Stimulated activated memory B cell treated with anti-CD40 and anti-IgM and Interleukin-4, amounts not matched to agents 10 μg/mL and 1 μg/mL and 100 μg/mL, for 72 hours (primary cell): ENCODE data around the gene ACTR5.
"Not testable (repeated sequence)": the region's sequence is repeated elsewhere in the genome, so short reads cannot be mapped to it uniquely, and the experiment has no call there.

Experiments used
- ATAC-seq: fragments of 150-1000 bp; cut with Tn5 transposase; 2 replicates; pipeline ENCODE4 v1.10.0; 2021
- H3K27ac Mint-ChIP-seq: one replicate; pipeline ENCODE4 v1.8.0; 2022; ENCODE audit warnings: mild to moderate bottlenecking, mixed read lengths
- H3K27me3 Mint-ChIP-seq: one replicate; pipeline ENCODE4 v1.8.0; 2022; ENCODE audit warnings: mixed read lengths
- H3K36me3 Mint-ChIP-seq: one replicate; pipeline ENCODE4 v1.8.0; 2022; ENCODE audit warnings: mixed read lengths
- H3K4me1 Mint-ChIP-seq: one replicate; pipeline ENCODE4 v1.8.0; 2022; ENCODE audit warnings: mixed read lengths
- H3K4me3 Mint-ChIP-seq: one replicate; pipeline ENCODE4 v1.8.0; 2022; ENCODE audit warnings: mild to moderate bottlenecking, moderate library complexity, mixed read lengths
- H3K9me3 Mint-ChIP-seq: one replicate; pipeline ENCODE4 v1.8.0; 2022; ENCODE audit warnings: mixed read lengths

Gene ACTR5

DNA sequence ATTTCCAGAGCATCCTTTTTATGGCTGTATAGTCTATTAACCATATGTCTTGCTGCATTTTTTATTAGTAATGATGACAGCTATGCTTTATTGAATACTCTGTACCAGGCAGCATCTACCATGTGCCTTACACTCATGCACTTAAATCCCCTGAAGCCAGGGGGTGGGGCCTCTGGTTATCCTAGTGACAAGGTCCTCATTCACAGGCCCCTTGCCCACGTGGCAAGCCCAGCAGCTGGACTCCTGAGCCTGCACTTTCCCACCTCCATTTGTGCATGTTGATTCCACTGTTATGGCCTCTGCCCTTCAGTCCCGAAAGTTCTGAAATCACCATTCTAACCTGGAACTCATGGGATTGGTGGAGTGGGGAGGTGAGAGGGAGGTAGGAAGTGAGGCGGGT is 22.3 kb downstream of the ACTR5 start:
- Mint-ChIP-seq H3K4me3 (no peak overlapping the region), H3K27ac (no peak overlapping the region), H3K27me3 (no peaks in the 10 kb centered on the region), H3K4me1 (peaks cover 5% of the 10 kb centered on the region), H3K9me3 (peaks cover 11% of the 10 kb centered on the region), H3K36me3 (peaks cover 78% of the 10 kb centered on the region)
- no peak for ATAC-seq

GRCh38 chr20:38770970-38771369 is 22.7 kb downstream of the ACTR5 start:
- peaks cover 11% of the 10 kb centered on the region for H3K9me3 Mint-ChIP-seq
- ATAC-seq, result no peak
- no peak overlapping the region for H3K27ac Mint-ChIP-seq
- peaks cover 74% of the 10 kb centered on the region for H3K36me3 Mint-ChIP-seq
- H3K4me3 Mint-ChIP-seq, result no peak overlapping the region
- H3K27me3 Mint-ChIP-seq, result no peaks in the 10 kb centered on the region
- H3K4me1 Mint-ChIP-seq, result peaks cover 5% of the 10 kb centered on the region

GRCh38 chr20:38771621-38772020 is 23.4 kb downstream of the ACTR5 start:
- no peaks in the 10 kb centered on the region for H3K27me3 Mint-ChIP-seq
- H3K4me1 Mint-ChIP-seq, result peaks cover 5% of the 10 kb centered on the region
- no peak for ATAC-seq
- no peak overlapping the region for H3K4me3 Mint-ChIP-seq
- H3K36me3 Mint-ChIP-seq, result peaks cover 72% of the 10 kb centered on the region
- peaks cover 11% of the 10 kb centered on the region for H3K9me3 Mint-ChIP-seq
- no peak overlapping the region for H3K27ac Mint-ChIP-seq

GRCh38 chr20:38774167-38774566 is 25.9 kb downstream of the ACTR5 start:
- no peak for ATAC-seq
- Mint-ChIP-seq H3K9me3 (peaks cover 11% of the 10 kb centered on the region), H3K27ac (no peak overlapping the region), H3K4me3 (no peak overlapping the region), H3K36me3 (peaks cover 57% of the 10 kb centered on the region), H3K27me3 (no peaks in the 10 kb centered on the region), H3K4me1 (peaks cover 5% of the 10 kb centered on the region)

- ATAC-seq, result no peak
- Mint-ChIP-seq H3K27ac (peak overlapping the region; percentile 63), H3K4me3 (peak overlapping the region; percentile 21), H3K36me3 (peaks cover 42% of the 10 kb centered on the region), H3K9me3 (peaks cover 11% of the 10 kb centered on the region), H3K4me1 (peaks cover 5% of the 10 kb centered on the region), H3K27me3 (no peaks in the 10 kb centered on the region)
These were observed 28.1 kb downstream of the ACTR5 start for GRCh38 chr20:38776363-38776762.

DNA sequence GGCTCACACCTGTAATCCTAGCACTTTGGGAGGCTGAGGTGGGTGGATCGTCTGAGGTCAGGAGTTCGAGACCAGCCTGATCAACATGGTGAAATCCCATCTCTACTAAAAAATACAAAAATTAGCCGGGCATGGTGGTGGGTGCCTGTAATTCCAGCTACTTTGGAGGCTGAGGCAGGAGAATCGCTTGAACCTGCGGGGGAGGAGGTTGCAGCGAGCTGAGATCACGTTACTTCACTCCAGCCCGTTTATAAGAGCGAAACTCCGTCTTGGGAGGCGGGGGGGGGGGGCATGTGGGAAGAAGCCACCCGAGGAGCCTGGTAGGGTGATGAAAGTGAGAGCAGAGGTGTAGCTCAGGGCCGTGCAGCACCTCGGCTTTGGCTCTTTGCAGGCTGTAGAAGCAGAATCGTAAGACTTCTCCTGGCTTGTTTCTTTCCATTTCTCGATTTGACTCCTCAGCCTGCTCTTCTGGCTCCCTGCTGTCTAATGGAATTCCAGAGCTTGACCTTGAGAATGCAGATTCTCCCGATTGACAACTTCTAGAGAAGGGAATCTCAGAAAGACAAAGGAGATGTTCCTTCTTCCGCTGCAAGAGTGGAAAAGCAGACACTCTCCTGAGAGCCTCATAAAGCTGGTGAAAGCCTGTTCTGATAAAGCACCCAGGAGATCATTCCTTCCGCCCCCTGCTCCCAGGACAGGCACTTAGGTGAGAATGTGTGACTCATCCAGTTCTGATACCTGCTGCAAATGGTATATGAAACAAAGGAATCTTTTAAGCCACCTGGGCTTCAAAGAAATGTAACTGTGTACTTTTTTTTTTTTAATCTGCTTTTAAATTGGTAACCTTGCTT is 31.2 kb downstream of the ACTR5 start:
- Mint-ChIP-seq H3K27me3 (no peaks in the 10 kb centered on the region), H3K9me3 (no peaks in the 10 kb centered on the region), H3K4me1 (peaks cover under 1% of the 10 kb centered on the region), H3K4me3 (no peak overlapping the region), H3K27ac (no peak overlapping the region), H3K36me3 (peaks cover 11% of the 10 kb centered on the region)
- ATAC-seq, result no peak

- Mint-ChIP-seq H3K27ac (no peak overlapping the region), H3K9me3 (no peaks in the 10 kb centered on the region)
- ATAC-seq, result no peak
These were observed 34.0 kb downstream of the ACTR5 start for GRCh38 chr20:38782275-38782674.

DNA sequence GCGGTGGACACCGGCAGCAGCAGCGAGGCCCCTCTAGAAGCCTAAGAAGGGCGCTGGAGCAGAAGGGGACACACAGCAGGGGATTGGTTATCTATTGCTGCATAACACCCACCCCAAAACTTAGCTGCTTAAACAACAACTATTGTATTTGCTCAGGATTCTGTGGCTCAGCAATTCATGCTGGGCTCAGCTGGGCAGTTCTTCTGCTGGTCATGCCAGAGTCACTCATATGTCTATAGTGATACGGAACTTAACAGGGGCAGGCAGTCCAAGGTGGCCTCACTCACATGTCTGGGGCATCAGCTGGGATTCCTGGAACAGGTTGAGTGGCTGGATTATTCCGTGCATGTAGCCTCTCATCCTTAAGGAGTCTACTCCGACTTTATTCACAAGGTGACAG is 39.6 kb downstream of the ACTR5 start:
- ATAC-seq, result no peak
- Mint-ChIP-seq H3K27ac (no peak overlapping the region), H3K4me1 (peaks cover 8% of the 10 kb centered on the region), H3K27me3 (no peaks in the 10 kb centered on the region), H3K4me3 (no peak overlapping the region), H3K36me3 (peaks cover 5% of the 10 kb centered on the region), H3K9me3 (no peaks in the 10 kb centered on the region)

More at GRCh38 chr20:38782275-38782674, 34.0 kb downstream of the ACTR5 start:
- H3K4me1 Mint-ChIP-seq, result no peaks in the 10 kb centered on the region
- H3K4me3 Mint-ChIP-seq, result no peak overlapping the region
- H3K27me3 Mint-ChIP-seq, result no peaks in the 10 kb centered on the region
- no peaks in the 10 kb centered on the region for H3K36me3 Mint-ChIP-seq

DNA sequence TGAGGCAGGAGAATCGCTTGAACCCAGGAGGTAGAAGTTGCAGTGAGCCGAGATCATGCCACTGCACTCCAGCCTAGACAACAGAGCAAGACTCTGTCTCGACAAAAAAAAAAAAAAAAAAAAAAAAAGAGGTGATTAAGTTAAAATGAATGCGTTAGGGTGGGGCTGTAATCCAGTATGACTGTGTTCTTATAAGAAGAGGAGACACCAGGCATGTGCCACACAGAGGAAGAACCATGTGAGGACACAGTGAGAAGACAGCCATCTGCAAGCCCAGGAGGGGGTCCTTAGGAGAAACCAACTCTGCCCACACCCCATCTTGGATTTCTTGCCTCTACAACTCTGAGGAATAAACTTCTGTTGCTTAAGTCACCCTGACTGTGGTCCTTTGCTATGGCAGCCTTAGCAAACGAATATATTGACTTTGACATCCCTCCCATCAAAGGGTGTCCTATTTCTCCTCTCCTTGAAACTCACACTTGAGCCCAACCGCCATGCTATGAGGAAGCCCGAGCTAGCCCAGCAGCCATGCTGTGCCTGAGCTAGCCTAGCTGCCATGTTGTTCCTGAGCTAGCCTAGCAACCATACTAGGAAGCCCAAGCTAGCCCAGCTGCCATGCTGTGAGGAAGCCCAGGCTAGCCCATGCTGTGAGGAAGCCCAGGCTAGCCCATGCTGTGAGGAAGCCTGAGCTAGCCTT is 41.4 kb downstream of the ACTR5 start:
- Mint-ChIP-seq H3K4me3 (no peak overlapping the region), H3K4me1 (peaks cover 8% of the 10 kb centered on the region), H3K27ac (no peak overlapping the region), H3K27me3 (no peaks in the 10 kb centered on the region), H3K9me3 (no peaks in the 10 kb centered on the region), H3K36me3 (peaks cover 5% of the 10 kb centered on the region)
- no peak for ATAC-seq

DNA sequence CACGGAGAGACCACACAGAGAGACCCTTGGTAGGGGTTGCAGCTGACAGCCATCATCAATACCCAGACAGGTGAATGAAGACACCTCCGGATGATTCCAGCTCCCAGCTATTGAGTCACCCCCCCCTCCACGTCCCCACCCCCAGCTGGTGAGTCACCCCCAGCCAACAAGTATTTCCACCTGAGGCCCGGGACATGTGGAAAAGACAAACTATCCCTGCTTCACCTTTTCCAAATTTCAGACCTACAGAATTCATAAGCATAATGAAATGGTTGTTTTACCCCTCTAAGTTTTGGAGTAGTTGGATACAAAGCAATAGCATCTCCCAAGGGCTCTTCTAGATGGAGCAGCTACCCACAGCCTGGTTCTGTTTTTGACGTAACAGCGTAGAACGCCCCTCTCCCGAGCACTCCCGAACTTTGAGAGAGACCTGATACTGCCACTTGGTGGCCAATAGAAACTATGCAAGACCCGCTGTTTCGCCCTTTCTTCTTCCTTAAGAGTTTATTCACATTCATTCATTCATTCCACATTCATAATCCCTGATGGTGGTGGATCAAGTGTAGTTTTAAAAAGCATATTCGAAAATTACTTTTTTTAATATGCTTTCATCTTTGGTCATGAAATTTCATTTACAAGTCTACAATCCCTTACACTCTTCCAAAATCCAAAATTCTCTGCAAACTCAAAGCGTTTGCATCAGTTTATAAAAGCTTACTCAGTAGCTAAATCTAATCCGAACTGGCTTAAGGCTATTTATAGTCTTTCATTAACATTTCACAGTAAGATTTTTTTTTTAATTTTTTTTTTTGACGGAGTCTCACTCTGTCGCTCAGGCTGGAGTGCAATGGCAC is 42.2 kb downstream of the ACTR5 start:
- Mint-ChIP-seq H3K27me3 (no peaks in the 10 kb centered on the region), H3K9me3 (no peaks in the 10 kb centered on the region), H3K4me1 (peaks cover 8% of the 10 kb centered on the region), H3K36me3 (peaks cover 5% of the 10 kb centered on the region), H3K27ac (peak overlapping the region; percentile 23), H3K4me3 (peak overlapping the region; percentile 19)
- ATAC-seq, result peak; percentile 50

DNA sequence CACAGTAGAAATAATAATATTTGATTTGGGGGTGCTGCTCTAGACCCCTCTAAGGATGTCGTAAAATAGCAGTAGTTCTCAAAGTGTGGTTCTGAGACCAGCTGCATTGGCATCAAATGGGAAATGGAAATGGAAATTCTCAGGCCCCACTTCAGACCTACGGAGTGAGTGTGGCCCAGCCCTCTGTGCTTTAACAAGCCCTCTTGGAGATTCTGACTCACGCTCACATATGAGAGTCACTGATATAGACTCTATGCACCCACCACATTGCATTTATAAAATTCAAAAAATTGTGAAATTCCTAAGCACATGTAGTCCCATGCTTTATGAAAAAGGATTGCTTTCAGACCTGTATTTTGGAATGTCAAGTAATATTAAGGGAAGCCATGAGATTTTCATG is 43.0 kb downstream of the ACTR5 start:
- Mint-ChIP-seq H3K27me3 (no peaks in the 10 kb centered on the region), H3K36me3 (peaks cover 5% of the 10 kb centered on the region), H3K4me3 (no peak overlapping the region), H3K9me3 (no peaks in the 10 kb centered on the region), H3K27ac (no peak overlapping the region), H3K4me1 (peaks cover 8% of the 10 kb centered on the region)
- no peak for ATAC-seq

DNA sequence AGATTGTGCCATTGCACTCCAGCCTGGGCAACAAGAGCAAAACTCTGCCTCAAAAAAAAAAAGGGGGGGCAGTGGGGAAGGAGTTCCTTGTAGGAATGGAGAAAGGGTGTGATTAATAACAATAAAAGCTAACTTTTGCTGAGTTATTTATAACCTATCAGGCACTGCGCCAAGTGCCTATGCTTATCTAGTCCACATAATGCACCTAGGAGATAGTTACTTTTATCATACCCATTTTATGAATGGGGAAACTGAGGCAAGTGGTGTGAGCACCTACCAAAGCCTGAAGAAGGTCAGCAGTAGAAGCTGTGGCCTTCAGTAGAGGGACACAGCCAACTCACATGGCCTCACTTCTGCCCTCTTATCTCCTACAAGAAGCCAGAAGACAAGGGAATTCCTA is 43.7 kb downstream of the ACTR5 start:
- Mint-ChIP-seq H3K27me3 (no peaks in the 10 kb centered on the region), H3K9me3 (no peaks in the 10 kb centered on the region), H3K36me3 (peaks cover 5% of the 10 kb centered on the region), H3K4me3 (no peak overlapping the region), H3K27ac (no peak overlapping the region), H3K4me1 (peaks cover 8% of the 10 kb centered on the region)
- ATAC-seq, result no peak

- H3K27me3 Mint-ChIP-seq, H3K4me3 Mint-ChIP-seq, H3K9me3 Mint-ChIP-seq, H3K36me3 Mint-ChIP-seq, ATAC-seq: not testable (repeated sequence)
- Mint-ChIP-seq H3K4me1 (peaks cover 15% of the 10 kb centered on the region), H3K27ac (peak overlapping the region; percentile 65)
These were observed 45.8 kb downstream of the ACTR5 start for GRCh38 chr20:38794057-38794456.

DNA sequence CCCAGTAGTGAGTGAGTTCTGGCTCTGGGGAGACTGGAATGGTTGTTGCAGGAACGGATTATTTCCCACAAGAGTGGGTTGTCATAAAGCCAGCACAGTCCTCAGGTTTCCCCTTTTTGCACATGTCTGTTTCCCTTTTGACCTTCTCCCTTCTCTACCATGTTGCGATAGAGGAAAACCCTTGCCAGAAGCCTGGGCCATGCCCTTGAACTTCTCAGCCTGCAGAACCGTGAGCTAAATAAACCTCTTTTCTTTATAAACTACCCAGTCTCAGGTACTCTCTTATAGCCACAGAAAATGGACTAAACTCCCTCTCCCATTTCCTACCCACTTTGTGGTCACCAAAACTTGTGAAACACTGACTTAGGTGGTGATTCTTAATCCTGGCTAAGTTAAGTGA is 50.0 kb downstream of the ACTR5 start:
- Mint-ChIP-seq H3K27ac (no peak overlapping the region), H3K36me3 (no peaks in the 10 kb centered on the region), H3K4me3 (no peak overlapping the region), H3K9me3 (no peaks in the 10 kb centered on the region), H3K27me3 (no peaks in the 10 kb centered on the region), H3K4me1 (peaks cover 7% of the 10 kb centered on the region)
- ATAC-seq, result no peak

- ATAC-seq, result no peak
- H3K4me1 Mint-ChIP-seq, result peaks cover 12% of the 10 kb centered on the region
- no peaks in the 10 kb centered on the region for H3K27me3 Mint-ChIP-seq
- H3K9me3 Mint-ChIP-seq, result no peaks in the 10 kb centered on the region
- no peak overlapping the region for H3K4me3 Mint-ChIP-seq
- H3K27ac Mint-ChIP-seq, result no peak overlapping the region
- no peaks in the 10 kb centered on the region for H3K36me3 Mint-ChIP-seq
These were observed 50.9 kb downstream of the ACTR5 start for GRCh38 chr20:38799203-38799602.
